Adipocyte (in vitro differentiated cells): ENCODE data around the gene ZNF48.

ENCODE experiments used
- DNase-seq: peaks from one replicate; pipeline ENCODE4 v3.0.0-alpha.2; 2015; ENCODE audit warnings: low read depth
- H3K27me3 ChIP-seq: replicated peaks from 2 replicates; pipeline ENCODE4 v1.7.0; 2013; ENCODE audit warnings: mild to moderate bottlenecking, low read length, moderate library complexity; ENCODE audit not compliant: control insufficient read depth, insufficient read depth
- H3K36me3 ChIP-seq: 2 replicates; pipeline ENCODE4 v1.7.0; 2013; ENCODE audit warnings: low read length, mild to moderate bottlenecking, moderate library complexity; ENCODE audit not compliant: control insufficient read depth, insufficient read depth, severe bottlenecking
- H3K4me1 ChIP-seq: 2 replicates; pipeline ENCODE4 v1.7.0; 2013; ENCODE audit warnings: mild to moderate bottlenecking, low read length, moderate library complexity; ENCODE audit not compliant: control insufficient read depth, insufficient read depth
- H3K4me3 ChIP-seq: 2 replicates; pipeline ENCODE4 v1.7.0; 2013; ENCODE audit warnings: mild to moderate bottlenecking, low read length, moderate library complexity
- H3K9ac ChIP-seq: 2 replicates; pipeline ENCODE4 v1.7.0; 2013; ENCODE audit warnings: mild to moderate bottlenecking, low read length, moderate library complexity
- H3K9me3 ChIP-seq: 2 replicates; pipeline ENCODE4 v1.7.0; 2013; ENCODE audit warnings: mild to moderate bottlenecking, low read length, moderate library complexity; ENCODE audit not compliant: control insufficient read depth

Gene ZNF48

GRCh38 chr16:30395155-30395991 lies at the start of gene ZNF48:
Gene ZNF48, plus strand, starts transcription at chr16:30395420. Its CDS starts 375 bp downstream, at chr16:30395795.
- DNase-seq: peak; percentile 94
- H3K4me3 ChIP-seq: peak within 1 kb of the TSS; percentile 93
- H3K36me3 ChIP-seq: peaks cover 8% of the 10 kb centered on the region
- no peaks in the 10 kb centered on the region for H3K9me3 ChIP-seq
- peaks cover 14% of the 10 kb centered on the region for H3K4me1 ChIP-seq
- H3K9ac ChIP-seq: peak within 1 kb of the TSS; percentile 84
- H3K27me3 ChIP-seq: no peaks in the 10 kb centered on the region

- DNase-seq: no peak
- Histone ChIP-seq H3K36me3 (peaks cover 14% of the 10 kb centered on the region), H3K4me1 (peaks cover 2% of the 10 kb centered on the region), H3K9ac (no peak overlapping the region), H3K27me3 (no peaks in the 10 kb centered on the region), H3K9me3 (no peaks in the 10 kb centered on the region), H3K4me3 (no peak overlapping the region)
These were observed 48.9 kb upstream of the ZNF48 start for GRCh38 chr16:30346286-30346685.

GRCh38 chr16:30348113-30348512 lies 47.1 kb upstream of the ZNF48 start:
- no peak for DNase-seq
- Histone ChIP-seq H3K4me3 (no peak overlapping the region), H3K9ac (no peak overlapping the region), H3K27me3 (no peaks in the 10 kb centered on the region), H3K36me3 (peaks cover 21% of the 10 kb centered on the region), H3K4me1 (peaks cover 21% of the 10 kb centered on the region), H3K9me3 (no peaks in the 10 kb centered on the region)

GRCh38 chr16:30348929-30349328 lies 46.3 kb upstream of the ZNF48 start:
- H3K4me1 ChIP-seq: peaks cover 25% of the 10 kb centered on the region
- H3K9ac ChIP-seq: no peak overlapping the region
- H3K27me3 ChIP-seq: no peaks in the 10 kb centered on the region
- no peak for DNase-seq
- H3K4me3 ChIP-seq: no peak overlapping the region
- H3K36me3 ChIP-seq: peaks cover 25% of the 10 kb centered on the region
- no peaks in the 10 kb centered on the region for H3K9me3 ChIP-seq

- H3K9ac ChIP-seq: no peak overlapping the region
- H3K4me1 ChIP-seq: peaks cover 30% of the 10 kb centered on the region
- no peaks in the 10 kb centered on the region for H3K27me3 ChIP-seq
- no peak for DNase-seq
- H3K9me3 ChIP-seq: no peaks in the 10 kb centered on the region
- peaks cover 25% of the 10 kb centered on the region for H3K36me3 ChIP-seq
- no peak overlapping the region for H3K4me3 ChIP-seq
These were observed 45.5 kb upstream of the ZNF48 start for GRCh38 chr16:30349675-30350074.

- H3K4me1 ChIP-seq: peaks cover 30% of the 10 kb centered on the region
- no peak for DNase-seq
- no peak overlapping the region for H3K4me3 ChIP-seq
- H3K36me3 ChIP-seq: peaks cover 25% of the 10 kb centered on the region
- H3K9me3 ChIP-seq: no peaks in the 10 kb centered on the region
- H3K27me3 ChIP-seq: no peaks in the 10 kb centered on the region
- H3K9ac ChIP-seq: no peak overlapping the region
These were observed 44.9 kb upstream of the ZNF48 start for GRCh38 chr16:30350134-30350871.

GRCh38 chr16:30351001-30351441 lies 44.2 kb upstream of the ZNF48 start:
- DNase-seq: no peak
- H3K27me3 ChIP-seq: no peaks in the 10 kb centered on the region
- H3K9me3 ChIP-seq: no peaks in the 10 kb centered on the region
- H3K4me1 ChIP-seq: peaks cover 37% of the 10 kb centered on the region
- no peak overlapping the region for H3K9ac ChIP-seq
- H3K4me3 ChIP-seq: no peak overlapping the region
- H3K36me3 ChIP-seq: peaks cover 25% of the 10 kb centered on the region

GRCh38 chr16:30351586-30352419 lies 43.4 kb upstream of the ZNF48 start:
- Histone ChIP-seq H3K27me3 (no peaks in the 10 kb centered on the region), H3K9me3 (no peaks in the 10 kb centered on the region), H3K9ac (peak overlapping the region; percentile 18), H3K4me3 (no peak overlapping the region), H3K4me1 (peaks cover 44% of the 10 kb centered on the region), H3K36me3 (peaks cover 25% of the 10 kb centered on the region)
- DNase-seq: peak; percentile 88

- DNase-seq: no peak
- Histone ChIP-seq H3K4me3 (no peak overlapping the region), H3K36me3 (peaks cover 29% of the 10 kb centered on the region), H3K9ac (no peak overlapping the region), H3K27me3 (no peaks in the 10 kb centered on the region), H3K9me3 (no peaks in the 10 kb centered on the region), H3K4me1 (peaks cover 54% of the 10 kb centered on the region)
These were observed 42.5 kb upstream of the ZNF48 start for GRCh38 chr16:30352488-30353401.

GRCh38 chr16:30353438-30354129 lies 41.6 kb upstream of the ZNF48 start:
- H3K27me3 ChIP-seq: no peaks in the 10 kb centered on the region
- H3K4me1 ChIP-seq: peaks cover 57% of the 10 kb centered on the region
- H3K9ac ChIP-seq: peak overlapping the region; percentile 90
- H3K36me3 ChIP-seq: peaks cover 38% of the 10 kb centered on the region
- DNase-seq: no peak
- no peaks in the 10 kb centered on the region for H3K9me3 ChIP-seq
- H3K4me3 ChIP-seq: peak overlapping the region; percentile 87
